SK-N-SH treated with all-trans-retinoic acid at 6 μM for 48 hours (cell line): Measurements from ENCODE around the gene LRRC51.

Experiments
- PATZ1 ChIP-seq: fragments of 250-450 bp; sonication (Bioruptor Pico); IDR thresholded peaks from 2 replicates; pipeline ENCODE4 v1.8.0; 2020; ENCODE audit warnings: mild to moderate bottlenecking, moderate library complexity, borderline replicate concordance
- RARB ChIP-seq: fragments of 250-450 bp; sonication (Bioruptor Pico); IDR thresholded peaks from 2 replicates; pipeline ENCODE4 v1.8.0; 2021; ENCODE audit warnings: mild to moderate bottlenecking, moderate library complexity

- TF ChIP-seq RARB (CRISPR knock-in tag) (no peak), PATZ1 (no peak)
Observed at GRCh38 chr11:72048766-72049460, 31.7 kb upstream of the LRRC51 start.
